GM12873 (cell line): ENCODE data around the gene SEMA3E.

Source experiments
- TF ChIP-seq, protein P1 (sequence below): IDR thresholded peaks from 2 replicates; pipeline ENCODE4 v1.5.1; 2012; ENCODE audit warnings: low read depth, mild to moderate bottlenecking, moderate library complexity, low read length, control low read depth; ENCODE audit not compliant: insufficient read depth; ENCODE audit errors: missing control alignments

Gene SEMA3E

DNA sequence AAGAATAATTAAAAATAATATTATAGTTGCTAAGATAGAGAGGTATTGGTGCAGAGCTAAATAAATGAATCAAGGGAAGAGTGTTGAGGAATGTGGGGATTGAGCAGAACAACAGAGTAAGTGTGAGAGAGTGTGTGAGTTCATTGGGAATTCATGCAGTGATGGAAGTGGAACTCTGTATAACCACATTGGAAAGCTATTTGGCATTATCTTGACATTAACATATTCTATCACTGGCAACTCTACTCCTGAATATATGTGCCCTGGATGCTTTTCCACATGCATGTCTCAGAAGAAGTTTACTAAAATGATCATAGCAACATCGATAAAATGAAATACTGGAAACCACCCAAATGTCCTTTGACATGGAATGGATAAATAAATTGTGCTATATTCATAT is 164.1 kb downstream of the SEMA3E start:
- TF ChIP-seq, protein P1, sequence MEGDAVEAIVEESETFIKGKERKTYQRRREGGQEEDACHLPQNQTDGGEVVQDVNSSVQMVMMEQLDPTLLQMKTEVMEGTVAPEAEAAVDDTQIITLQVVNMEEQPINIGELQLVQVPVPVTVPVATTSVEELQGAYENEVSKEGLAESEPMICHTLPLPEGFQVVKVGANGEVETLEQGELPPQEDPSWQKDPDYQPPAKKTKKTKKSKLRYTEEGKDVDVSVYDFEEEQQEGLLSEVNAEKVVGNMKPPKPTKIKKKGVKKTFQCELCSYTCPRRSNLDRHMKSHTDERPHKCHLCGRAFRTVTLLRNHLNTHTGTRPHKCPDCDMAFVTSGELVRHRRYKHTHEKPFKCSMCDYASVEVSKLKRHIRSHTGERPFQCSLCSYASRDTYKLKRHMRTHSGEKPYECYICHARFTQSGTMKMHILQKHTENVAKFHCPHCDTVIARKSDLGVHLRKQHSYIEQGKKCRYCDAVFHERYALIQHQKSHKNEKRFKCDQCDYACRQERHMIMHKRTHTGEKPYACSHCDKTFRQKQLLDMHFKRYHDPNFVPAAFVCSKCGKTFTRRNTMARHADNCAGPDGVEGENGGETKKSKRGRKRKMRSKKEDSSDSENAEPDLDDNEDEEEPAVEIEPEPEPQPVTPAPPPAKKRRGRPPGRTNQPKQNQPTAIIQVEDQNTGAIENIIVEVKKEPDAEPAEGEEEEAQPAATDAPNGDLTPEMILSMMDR: no peak

DNA sequence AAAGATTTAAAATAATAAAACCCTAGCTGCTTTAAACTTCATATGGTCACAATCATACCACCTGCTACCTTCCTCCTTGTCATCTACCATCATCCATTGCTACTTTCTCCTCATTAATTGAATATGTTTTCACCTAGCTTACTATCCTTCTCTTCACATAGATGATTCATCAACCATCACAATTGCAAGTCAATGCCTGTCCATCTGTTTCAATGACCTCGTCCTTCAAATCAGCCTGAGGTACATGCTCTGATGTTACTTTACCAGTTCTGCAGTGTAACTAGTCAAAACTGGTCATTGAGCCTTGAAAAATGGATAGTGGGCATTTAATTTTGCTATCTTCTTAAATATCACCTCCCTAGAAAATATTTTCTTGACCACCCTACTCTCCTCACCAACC is 164.7 kb downstream of the SEMA3E start:
- TF ChIP-seq, protein P1: no peak

GRCh38 chr7:83478616-83479015 is 170.3 kb downstream of the SEMA3E start:
- TF ChIP-seq, protein P1: no peak

GRCh38 chr7:83476511-83477050 is 172.4 kb downstream of the SEMA3E start:
- TF ChIP-seq, protein P1: no peak

DNA sequence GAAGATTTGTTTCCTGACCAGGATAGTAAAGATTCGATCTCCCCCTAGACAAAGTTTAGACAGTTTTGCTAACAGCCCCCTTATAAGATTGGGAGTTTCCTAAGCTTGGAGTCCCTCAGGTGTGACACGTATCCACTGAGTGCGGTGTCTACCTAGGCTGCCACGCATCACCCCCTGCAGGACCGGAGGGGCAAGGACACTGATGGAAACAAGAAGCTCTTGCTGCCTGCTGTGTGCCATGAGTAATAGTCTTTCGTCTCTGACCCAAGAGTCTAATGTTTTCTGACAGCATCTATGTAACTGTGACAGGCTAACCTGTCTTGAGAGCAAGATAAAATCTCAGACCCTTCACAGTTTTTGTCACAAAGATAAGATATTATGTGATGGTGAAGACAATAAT is 173.5 kb downstream of the SEMA3E start:
- TF ChIP-seq, protein P1: no peak

DNA sequence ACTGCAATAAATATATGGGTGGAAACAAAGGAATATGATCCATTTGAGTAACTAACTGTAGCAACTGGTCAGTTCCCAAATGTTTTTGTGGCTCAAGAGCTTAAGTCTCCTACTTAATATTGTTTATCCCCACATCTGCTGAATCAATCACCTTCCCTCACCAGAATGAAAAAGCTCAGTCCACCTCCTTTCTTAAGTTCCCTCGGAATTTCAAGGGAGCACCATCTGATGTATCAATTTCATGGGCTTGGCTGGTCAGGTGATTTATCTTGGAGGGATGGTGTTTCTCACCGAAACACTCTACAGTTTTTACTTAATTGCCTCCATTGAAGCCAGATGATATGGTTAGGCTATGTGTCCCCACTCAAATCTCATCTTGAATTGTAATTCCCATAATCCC is 176.6 kb downstream of the SEMA3E start:
- TF ChIP-seq, protein P1: no peak

DNA sequence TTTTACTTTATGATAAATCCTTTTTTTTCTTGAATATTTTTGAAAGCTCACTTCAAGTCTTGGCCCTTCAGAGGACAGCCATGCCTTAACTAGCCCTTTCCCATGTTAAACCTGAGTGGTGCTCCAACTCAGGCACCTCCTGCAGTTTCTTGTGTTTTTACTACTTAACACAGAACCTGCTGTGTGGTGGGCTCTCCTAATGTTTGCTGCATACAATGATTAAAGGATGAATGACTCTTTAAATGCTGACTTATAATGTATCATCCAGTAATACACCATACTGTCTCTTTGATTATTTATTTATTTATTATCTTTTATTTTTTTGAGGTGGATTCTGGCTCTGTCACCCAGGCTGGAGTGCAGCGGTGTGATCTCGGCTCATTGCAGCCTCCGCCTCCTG is 179.4 kb downstream of the SEMA3E start:
- TF ChIP-seq, protein P1: no peak
